Naive thymus-derived CD4-positive, alpha-beta T cell (primary cell): Measurements from ENCODE around the gene BRCA2. TPM values are rescaled to one million over a fixed set of nuclear protein-coding genes. Genes with fewer than 3 reads are reported as not detected.

Experiments
- ATAC-seq: fragments of 150-1000 bp; cut with Tn5 transposase; 2 replicates; pipeline ENCODE4 v1.10.0; 2021; ENCODE audit warnings: mild to moderate bottlenecking, moderate library complexity
- CTCF ChIA-PET: fragments of 350-600 bp; sonication (Branson Sonifier 250); formaldehyde crosslinking; loops from one replicate; lab custom pipeline; 2021; ENCODE audit warnings: antibody characterized with exemption; lab: Charles Lee
- POLR2A ChIA-PET: fragments of 350-600 bp; sonication (Branson Sonifier 250); formaldehyde crosslinking; loops from one replicate; lab custom pipeline; 2021; ENCODE audit warnings: antibody characterized with exemption, inconsistent platforms; lab: Charles Lee
- DNase-seq, 9 donors: peaks; one replicate each; pipeline versions ENCODE4 v3.0.0 to v3.0.0-alpha.2; 2020 to 2022; ENCODE audit warnings: mixed read lengths in 1 of 9
- H3K27ac ChIP-seq: one replicate; pipeline ENCODE4 v1.7.0; 2013; ENCODE audit warnings: mild to moderate bottlenecking, low read depth, low read length, moderate library complexity
- H3K27me3 ChIP-seq, 2 donors: one replicate each; pipeline ENCODE4 v1.7.0; 2013; ENCODE audit warnings: low read length in 2 of 2, mild to moderate bottlenecking in 2 of 2, moderate library complexity in 2 of 2; ENCODE audit not compliant: control insufficient read depth in 2 of 2, insufficient read depth in 2 of 2
- H3K36me3 ChIP-seq, 3 experiments: 1 replicate in 2 of 3; 2 replicates in 1 of 3; pipeline ENCODE4 v1.7.0; 2013; ENCODE audit warnings: low read length in 3 of 3, mild to moderate bottlenecking in 3 of 3, moderate library complexity in 1 of 3; ENCODE audit not compliant: insufficient read depth in 3 of 3, control insufficient read depth in 2 of 3
- H3K4me1 ChIP-seq, 2 donors: one replicate each; pipeline ENCODE4 v1.7.0; 2013; ENCODE audit warnings: low read length in 2 of 2, mild to moderate bottlenecking in 2 of 2, moderate library complexity in 1 of 2; ENCODE audit not compliant: control insufficient read depth in 2 of 2, insufficient read depth in 2 of 2
- H3K4me3 ChIP-seq: 2 replicates; pipeline ENCODE4 v1.7.0; 2013; ENCODE audit warnings: mild to moderate bottlenecking, low read length
- H3K9me3 ChIP-seq, 3 experiments: 1 replicate in 2 of 3; 2 replicates in 1 of 3; pipeline ENCODE4 v1.7.0; 2013; ENCODE audit warnings: low read length in 3 of 3; ENCODE audit not compliant: control insufficient read depth in 2 of 3
- H3K27ac Mint-ChIP-seq, 9 donors: one replicate each; pipeline ENCODE4 v1.8.0; 2020 to 2022; ENCODE audit warnings: mixed read lengths in 9 of 9, mild to moderate bottlenecking in 8 of 9, moderate library complexity in 5 of 9, inconsistent platforms in 2 of 9
- H3K27me3 Mint-ChIP-seq, 5 donors: one replicate each; pipeline ENCODE4 v1.8.0; 2021 to 2022; ENCODE audit warnings: mixed read lengths in 5 of 5, mild to moderate bottlenecking in 1 of 5
- H3K36me3 Mint-ChIP-seq, 5 donors: one replicate each; pipeline ENCODE4 v1.8.0; 2020 to 2022; ENCODE audit warnings: mixed read lengths in 5 of 5, mild to moderate bottlenecking in 3 of 5, inconsistent platforms in 1 of 5
- H3K4me1 Mint-ChIP-seq, 7 donors: one replicate each; pipeline ENCODE4 v1.8.0; 2020 to 2022; ENCODE audit warnings: mixed read lengths in 7 of 7, mild to moderate bottlenecking in 3 of 7, inconsistent platforms in 1 of 7
- H3K4me3 Mint-ChIP-seq, 10 donors: one replicate each; pipeline ENCODE4 v1.8.0; 2020 to 2022; ENCODE audit warnings: mild to moderate bottlenecking in 10 of 10, mixed read lengths in 10 of 10, moderate library complexity in 6 of 10, inconsistent platforms in 2 of 10
- H3K9me3 Mint-ChIP-seq, 11 donors: one replicate each; pipeline ENCODE4 v1.8.0; 2020 to 2022; ENCODE audit warnings: mixed read lengths in 11 of 11, mild to moderate bottlenecking in 4 of 11, inconsistent platforms in 1 of 11, moderate library complexity in 1 of 11
- intact Hi-C, 2 donors: fragments of 100-400 bp; cut with micrococcal nuclease; formaldehyde crosslinking; loops; one replicate each; pipeline ENCODE4 v1.15.1; 2023
- polyA plus RNA-seq, 2 donors: library from polyadenylated mRNA; unstranded; fragments of 300-500 nt; fragmentation: Illumina TruSeq; gene quantifications; one replicate each; pipeline ENCODE4 v1.2.3, GENCODE V29; 2021
- total RNA-seq, 6 experiments: library from RNA in 5 of 6; stranded (reverse) in 5 of 6; gene quantifications; 1 replicate in 5 of 6; 2 replicates in 1 of 6; pipeline ENCODE4 v1.2.3 and lab custom pipeline; 2021 to 2026

Gene BRCA2
- total and polyA plus RNA-seq, 7 experiments from 2014 or later = 1.1 to 19.9 (median 3.3) TPM

DNA sequence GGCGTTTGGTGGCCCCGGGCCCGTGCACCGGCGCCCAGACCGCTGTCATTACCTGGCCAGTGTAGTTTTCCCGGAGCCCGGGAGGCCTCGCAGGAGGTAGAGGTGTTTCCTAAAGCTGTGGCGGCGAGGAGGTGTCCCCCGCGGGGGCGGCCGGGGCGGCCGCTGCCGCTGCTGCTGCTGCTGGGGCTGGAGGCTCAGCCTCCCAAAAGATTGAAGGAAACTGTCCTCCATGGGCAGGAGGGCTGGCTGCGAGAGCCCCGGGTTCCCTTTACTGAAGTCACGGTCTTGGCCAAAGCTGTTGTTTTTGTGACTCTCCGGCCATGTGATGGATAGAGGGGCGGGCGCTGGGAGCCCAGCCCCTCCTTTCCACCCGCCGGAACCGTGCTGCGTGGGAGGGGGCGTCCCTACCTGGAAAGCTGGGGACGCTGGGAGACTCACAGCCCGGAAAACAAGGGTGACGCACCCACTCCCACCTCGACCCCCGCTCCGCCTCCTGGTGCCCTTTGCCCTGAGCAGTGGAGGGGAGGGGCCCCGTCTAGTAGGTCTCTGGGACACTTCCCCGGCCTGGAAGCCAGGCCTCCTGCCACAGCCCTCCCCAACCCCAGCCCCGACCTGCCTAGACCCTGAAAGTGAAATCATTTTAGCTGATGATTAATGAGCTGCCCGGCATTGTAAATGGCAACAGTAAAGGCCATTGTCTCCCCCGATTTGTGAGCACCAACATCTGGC is 112.7 kb downstream of the BRCA2 start, which contains the start of gene N4BP2L1:
TSS of gene N4BP2L1 (minus strand) at position 279 of the 729 bp plus-strand sequence. CDS start at position 231, 48 bp downstream.
- H3K4me1 ChIP-seq = peaks cover 19 to 20% of the 10 kb centered on the region in 2 donors
- ChIA-PET POLR2A (interaction anchor here (0.9 to 5.5 kb wide), 9 partner anchors 20 to 1116 kb away, joined by 3 to 55 read pairs (median 4); partner anchors contain the start of genes BRCA2, N4BP2L2 and ZAR1L), CTCF (interaction anchor here (0.5 to 1.3 kb wide), 2 partner anchors 20 to 213 kb away, joined by 3 to 4 read pairs; no protein-coding TSS in a partner anchor)
- ATAC-seq (peak; percentile 81), DNase-seq (peak; percentile 60 to 91 (median 78))
- H3K4me3 ChIP-seq = peak within 1 kb of the TSS; percentile 64
- H3K27me3 ChIP-seq = no peaks in the 10 kb centered on the region
- peak within 1 kb of the TSS; percentile 98 for H3K27ac ChIP-seq
- Mint-ChIP-seq H3K9me3 (peaks cover 0 to 6% (median 0%) of the 10 kb centered on the region in 11 donors), H3K4me3 (peak within 1 kb of the TSS; percentile 90 to 100 (median 94)), H3K36me3 (peaks cover 0 to 26% (median 13%) of the 10 kb centered on the region in 5 donors), H3K4me1 (peaks cover 34 to 50% (median 48%) of the 10 kb centered on the region in 7 donors), H3K27me3 (no peaks in the 10 kb centered on the region), H3K27ac (peak within 1 kb of the TSS; percentile 95 to 99 (median 97))
- peaks cover 0 to 11% (median 0%) of the 10 kb centered on the region in 3 experiments for H3K36me3 ChIP-seq
- no peaks in the 10 kb centered on the region for H3K9me3 ChIP-seq
- intact Hi-C loops = loop anchor here (1.0 to 10.0 kb wide), 12 partner anchors 15 to 1389 kb away; partner anchors contain the start of genes FRY (in 2 of the 2), N4BP2L2 (in 1 of the 2), PDS5B (in 1 of the 2) and RFC3 (in 1 of the 2)

DNA sequence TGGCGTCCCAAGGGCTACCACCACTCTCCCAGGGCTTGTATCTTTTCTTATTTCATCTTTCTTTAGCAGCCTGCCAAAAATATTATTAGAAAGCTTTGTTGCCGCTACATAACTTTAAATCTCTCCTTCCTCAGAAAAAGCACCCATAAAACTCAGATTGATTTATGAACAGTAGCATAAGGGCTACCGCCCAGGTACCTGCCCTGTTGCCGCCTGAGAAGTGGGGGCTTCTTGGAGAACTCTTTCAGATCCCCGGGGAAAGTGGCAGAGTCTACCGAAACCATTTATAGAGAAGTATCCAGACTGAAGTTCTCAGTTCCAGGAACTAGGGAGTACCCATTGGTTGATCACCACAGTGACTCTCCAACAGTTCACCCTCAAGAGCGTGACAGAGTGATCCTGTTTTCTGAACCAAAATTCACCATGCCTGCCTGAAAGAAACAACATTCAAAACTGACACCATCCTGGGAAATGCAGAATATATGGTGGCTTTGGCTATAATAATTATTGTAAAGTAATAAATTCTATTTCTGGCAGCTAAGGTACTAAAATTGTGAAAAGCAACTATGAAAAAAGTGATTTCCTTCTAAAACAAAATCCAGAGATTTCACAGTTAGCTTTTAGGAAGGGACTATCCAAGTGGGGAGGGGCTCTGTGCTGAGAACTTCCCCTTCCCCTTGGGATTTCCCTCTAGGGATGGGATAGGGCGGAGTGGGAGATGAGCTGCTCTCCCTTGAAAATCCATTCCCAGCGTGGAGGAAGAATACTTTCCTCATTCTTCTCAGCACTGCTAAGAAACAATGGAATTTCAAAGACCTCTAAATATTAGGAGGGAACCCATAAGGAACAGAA is 113.5 kb downstream of the BRCA2 start:
- ATAC-seq (no peak), DNase-seq (no peak)
- peaks cover 19 to 20% of the 10 kb centered on the region in 2 donors for H3K4me1 ChIP-seq
- H3K36me3 ChIP-seq = peaks cover 0 to 11% (median 0%) of the 10 kb centered on the region in 3 experiments
- ChIA-PET POLR2A (interaction anchor here (0.6 to 5.5 kb wide), 9 partner anchors 13 to 1115 kb away, joined by 3 to 55 read pairs (median 5); partner anchors contain the start of genes BRCA2, N4BP2L2 and ZAR1L), CTCF (interaction anchor here (1.0 to 1.3 kb wide), 2 partner anchors 19 to 153 kb away, joined by 3 to 4 read pairs; no protein-coding TSS in a partner anchor)
- peak overlapping the region; percentile 98 for H3K27ac ChIP-seq
- Mint-ChIP-seq H3K4me3 (peak overlapping the region; percentile 80 to 95 (median 92)), H3K9me3 (peaks cover 0 to 3% (median 0%) of the 10 kb centered on the region in 11 donors), H3K36me3 (peaks cover 0 to 20% (median 12%) of the 10 kb centered on the region in 5 donors), H3K27ac (peak overlapping the region; percentile 81 to 99 (median 95)), H3K27me3 (no peaks in the 10 kb centered on the region), H3K4me1 (peaks cover 27 to 46% (median 40%) of the 10 kb centered on the region in 7 donors)
- H3K27me3 ChIP-seq = no peaks in the 10 kb centered on the region
- intact Hi-C loops = loop anchor here (1.0 to 10.0 kb wide), 9 partner anchors 14 to 1388 kb away; partner anchors contain the start of genes FRY (in 2 of the 2), N4BP2L2 (in 1 of the 2), PDS5B (in 1 of the 2) and RFC3 (in 1 of the 2)
- no peaks in the 10 kb centered on the region for H3K9me3 ChIP-seq
- H3K4me3 ChIP-seq = peak overlapping the region; percentile 64

DNA sequence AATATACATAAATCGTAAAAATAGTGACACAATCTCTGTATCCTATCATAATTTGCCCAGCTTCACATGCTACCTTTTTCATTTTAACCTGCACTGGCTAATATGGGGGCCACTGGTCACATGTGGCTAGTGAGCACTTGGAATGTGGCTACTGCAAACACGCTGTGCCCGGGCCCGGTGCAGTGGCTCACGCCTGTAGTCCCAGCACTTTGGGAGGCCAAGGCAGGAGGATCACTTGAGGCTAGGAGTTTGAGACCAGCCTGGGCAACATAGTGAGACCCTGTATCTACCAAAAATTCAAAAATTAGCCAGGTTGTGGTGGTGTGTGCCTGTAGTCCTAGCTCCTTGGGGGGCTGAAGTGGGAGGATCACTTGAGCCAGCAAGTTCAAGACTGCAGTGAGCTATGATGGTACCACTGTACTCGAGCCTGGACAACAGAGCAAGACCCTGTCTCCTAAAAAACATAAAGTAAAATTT is 114.2 kb downstream of the BRCA2 start:
- intact Hi-C loops = loop anchor here (5.0 to 10.0 kb wide), 5 partner anchors 47 to 1388 kb away; partner anchors contain the start of genes FRY (in 2 of the 2) and RFC3 (in 1 of the 2)
- H3K4me1 Mint-ChIP-seq = peaks cover 21 to 40% (median 34%) of the 10 kb centered on the region in 7 donors
- POLR2A ChIA-PET = interaction anchor here (1.5 to 5.5 kb wide), 3 partner anchors 13 to 115 kb away, joined by 5 to 55 read pairs (median 26); partner anchors contain the start of genes BRCA2, N4BP2L2 and ZAR1L

GRCh38 chr13:32430018-32430747 is 114.9 kb downstream of the BRCA2 start:
- CTCF ChIA-PET = no interaction called here
- ATAC-seq (no peak), DNase-seq (no peak)
- H3K9me3 ChIP-seq = no peaks in the 10 kb centered on the region
- POLR2A ChIA-PET = interaction anchor here (1.5 to 5.4 kb wide), 2 partner anchors 12 to 115 kb away, joined by 5 to 55 read pairs; partner anchors contain the start of genes BRCA2 and ZAR1L
- peak overlapping the region in 1 of 10 donors; percentile 55 for H3K4me3 Mint-ChIP-seq
- intact Hi-C loops = no loop called here
- no peaks in the 10 kb centered on the region for H3K9me3 Mint-ChIP-seq
- H3K36me3 ChIP-seq = peaks cover 0 to 11% (median 0%) of the 10 kb centered on the region in 3 experiments
- peaks cover 17 to 38% (median 30%) of the 10 kb centered on the region in 7 donors for H3K4me1 Mint-ChIP-seq
- no peaks in the 10 kb centered on the region for H3K27me3 ChIP-seq
- peaks cover 16 to 17% of the 10 kb centered on the region in 2 donors for H3K4me1 ChIP-seq
- no peaks in the 10 kb centered on the region for H3K27me3 Mint-ChIP-seq
- H3K4me3 ChIP-seq = no peak overlapping the region
- H3K27ac Mint-ChIP-seq = peak overlapping the region in 8 of 9 donors; percentile 7 to 84 (median 44)
- no peak overlapping the region for H3K27ac ChIP-seq
- peaks cover 0 to 13% (median 6%) of the 10 kb centered on the region in 5 donors for H3K36me3 Mint-ChIP-seq

More for the DNA sequence above, 114.2 kb downstream of the BRCA2 start:
- Histone ChIP-seq H3K4me3 (no peak overlapping the region), H3K27ac (no peak overlapping the region), H3K36me3 (peaks cover 0 to 11% (median 0%) of the 10 kb centered on the region in 3 experiments), H3K4me1 (peaks cover 19 to 20% of the 10 kb centered on the region in 2 donors), H3K9me3 (no peaks in the 10 kb centered on the region), H3K27me3 (no peaks in the 10 kb centered on the region)
- Mint-ChIP-seq H3K27ac (peak overlapping the region in 6 of 9 donors; percentile 54 to 96 (median 94)), H3K27me3 (no peaks in the 10 kb centered on the region), H3K9me3 (no peaks in the 10 kb centered on the region), H3K36me3 (peaks cover 0 to 15% (median 7%) of the 10 kb centered on the region in 5 donors), H3K4me3 (no peak overlapping the region)
- CTCF ChIA-PET = interaction anchor here (1.0 kb wide), 1 partner anchor 152 kb away, joined by 3 read pairs; no protein-coding TSS in a partner anchor
- ATAC-seq = no peak
- no peak for DNase-seq

GRCh38 chr13:32431361-32431760 is 116.1 kb downstream of the BRCA2 start:
- ATAC-seq (no peak), DNase-seq (no peak)
- Mint-ChIP-seq H3K27ac (no peak overlapping the region), H3K27me3 (no peaks in the 10 kb centered on the region), H3K4me3 (no peak overlapping the region), H3K4me1 (peaks cover 7 to 27% (median 19%) of the 10 kb centered on the region in 7 donors), H3K9me3 (no peaks in the 10 kb centered on the region), H3K36me3 (peaks cover 0 to 9% (median 8%) of the 10 kb centered on the region in 5 donors)
- Histone ChIP-seq H3K27me3 (no peaks in the 10 kb centered on the region), H3K4me3 (no peak overlapping the region), H3K9me3 (no peaks in the 10 kb centered on the region), H3K27ac (no peak overlapping the region), H3K4me1 (peaks cover 8 to 10% of the 10 kb centered on the region in 2 donors), H3K36me3 (peaks cover 0 to 11% (median 0%) of the 10 kb centered on the region in 3 experiments)
- intact Hi-C loops = no loop called here
- ChIA-PET POLR2A (no interaction called here), CTCF (no interaction called here)
